Endothelial cell (in vitro differentiated cells): Measurements from ENCODE around the gene TRPT1. TPM values are rescaled to one million over a fixed set of nuclear protein-coding genes. Genes with fewer than 3 reads are reported as not detected.
A peak's percentile ranks its signal among the peaks of the same experiment; 100 is the strongest.

Source experiments
- DNase-seq: peaks from one replicate; pipeline ENCODE4 v3.0.0; 2021; ENCODE audit warnings: low spot score
- H3K27ac Mint-ChIP-seq: one replicate; pipeline ENCODE4 v1.8.0; 2021; ENCODE audit warnings: mixed read lengths, inconsistent platforms; ENCODE audit not compliant: unreplicated experiment
- H3K27me3 Mint-ChIP-seq: one replicate; pipeline ENCODE4 v1.8.0; 2021; ENCODE audit warnings: mild to moderate bottlenecking, moderate library complexity, mixed read lengths, inconsistent platforms; ENCODE audit not compliant: unreplicated experiment
- H3K36me3 Mint-ChIP-seq: one replicate; pipeline ENCODE4 v1.8.0; 2021; ENCODE audit warnings: mild to moderate bottlenecking, low read depth, mixed read lengths, inconsistent platforms; ENCODE audit not compliant: unreplicated experiment
- H3K4me1 Mint-ChIP-seq: one replicate; pipeline ENCODE4 v1.8.0; 2021; ENCODE audit warnings: mild to moderate bottlenecking, mixed read lengths, inconsistent platforms; ENCODE audit not compliant: unreplicated experiment
- H3K4me3 Mint-ChIP-seq: one replicate; pipeline ENCODE4 v1.8.0; 2021; ENCODE audit warnings: mild to moderate bottlenecking, mixed read lengths, inconsistent platforms; ENCODE audit not compliant: unreplicated experiment
- H3K9me3 Mint-ChIP-seq: one replicate; pipeline ENCODE4 v1.8.0; 2021; ENCODE audit warnings: mixed read lengths, inconsistent platforms; ENCODE audit not compliant: unreplicated experiment
- total RNA-seq: library from RNA; stranded (reverse); fragmentation: NEBNext Ultra II Directional; extraction: Animal tissue kit (Norgen Biotek cat#: 25700); gene quantifications from one replicate; pipeline ENCODE4 v1.2.1, GENCODE V29; 2021; ENCODE audit not compliant: unreplicated experiment
- TF ChIP-seq, protein P1 (sequence below): fragments of 200-600 bp; sonication (generic); IDR thresholded peaks from one replicate; pipeline ENCODE4 v1.5.0; 2021; ENCODE audit warnings: antibody characterized with exemption; ENCODE audit not compliant: unreplicated experiment

TRPT1 gene
- total RNA-seq, 1 donor from 2014 or later: 23.2 TPM

- TF ChIP-seq, protein P1, sequence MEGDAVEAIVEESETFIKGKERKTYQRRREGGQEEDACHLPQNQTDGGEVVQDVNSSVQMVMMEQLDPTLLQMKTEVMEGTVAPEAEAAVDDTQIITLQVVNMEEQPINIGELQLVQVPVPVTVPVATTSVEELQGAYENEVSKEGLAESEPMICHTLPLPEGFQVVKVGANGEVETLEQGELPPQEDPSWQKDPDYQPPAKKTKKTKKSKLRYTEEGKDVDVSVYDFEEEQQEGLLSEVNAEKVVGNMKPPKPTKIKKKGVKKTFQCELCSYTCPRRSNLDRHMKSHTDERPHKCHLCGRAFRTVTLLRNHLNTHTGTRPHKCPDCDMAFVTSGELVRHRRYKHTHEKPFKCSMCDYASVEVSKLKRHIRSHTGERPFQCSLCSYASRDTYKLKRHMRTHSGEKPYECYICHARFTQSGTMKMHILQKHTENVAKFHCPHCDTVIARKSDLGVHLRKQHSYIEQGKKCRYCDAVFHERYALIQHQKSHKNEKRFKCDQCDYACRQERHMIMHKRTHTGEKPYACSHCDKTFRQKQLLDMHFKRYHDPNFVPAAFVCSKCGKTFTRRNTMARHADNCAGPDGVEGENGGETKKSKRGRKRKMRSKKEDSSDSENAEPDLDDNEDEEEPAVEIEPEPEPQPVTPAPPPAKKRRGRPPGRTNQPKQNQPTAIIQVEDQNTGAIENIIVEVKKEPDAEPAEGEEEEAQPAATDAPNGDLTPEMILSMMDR: no peak
- H3K9me3 Mint-ChIP-seq: no peaks in the 10 kb centered on the region
- peaks cover 33% of the 10 kb centered on the region for H3K4me1 Mint-ChIP-seq
- no peak for DNase-seq
- peaks cover 19% of the 10 kb centered on the region for H3K36me3 Mint-ChIP-seq
- peak overlapping the region; percentile 36 for H3K27ac Mint-ChIP-seq
- H3K4me3 Mint-ChIP-seq: no peak overlapping the region
- H3K27me3 Mint-ChIP-seq: peaks cover 7% of the 10 kb centered on the region
Measured at GRCh38 chr11:64207256-64208085, 18.5 kb downstream of the TRPT1 start.

GRCh38 chr11:64206457-64207255, 19.3 kb downstream of the TRPT1 start, which contains the start of gene FERMT3:
FERMT3 (plus strand) TSS chr11:64206721; CDS start chr11:64207365, 644 bp downstream.
- H3K4me3 Mint-ChIP-seq: no peak within 1 kb of the TSS
- TF ChIP-seq, protein P1: no peak
- H3K4me1 Mint-ChIP-seq: peaks cover 33% of the 10 kb centered on the region
- no peak for DNase-seq
- H3K9me3 Mint-ChIP-seq: no peaks in the 10 kb centered on the region
- H3K27ac Mint-ChIP-seq: peak within 1 kb of the TSS; percentile 64
- peaks cover 20% of the 10 kb centered on the region for H3K36me3 Mint-ChIP-seq
- peaks cover 6% of the 10 kb centered on the region for H3K27me3 Mint-ChIP-seq

DNA sequence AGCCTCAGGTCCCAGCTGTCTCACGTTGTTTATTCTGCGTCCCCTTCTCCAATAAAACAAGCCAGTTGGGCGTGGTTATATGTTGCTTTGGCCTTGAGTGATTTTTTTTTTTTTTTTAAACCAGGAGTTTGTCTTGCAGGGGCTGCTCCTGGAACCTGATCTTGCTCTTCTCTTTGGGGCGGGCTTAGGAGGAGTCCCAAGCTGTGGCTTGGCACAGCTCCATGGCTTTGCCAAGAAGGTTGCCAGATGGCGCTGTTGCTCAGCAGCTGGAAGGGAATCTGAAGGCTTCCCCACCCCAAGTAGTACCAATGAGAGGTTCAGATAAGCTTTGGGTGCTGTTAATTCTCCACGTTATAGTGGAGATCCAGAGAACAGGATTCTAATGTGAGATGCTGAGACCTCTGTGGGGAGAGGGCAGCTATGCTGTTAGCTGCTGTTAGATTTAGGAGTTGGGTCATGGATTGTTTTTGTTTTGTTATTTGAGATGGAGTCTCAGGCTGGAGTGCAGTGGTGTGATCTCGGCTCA, 21.5 kb downstream of the TRPT1 start:
- peak; percentile 64 for DNase-seq
- Mint-ChIP-seq H3K36me3 (peaks cover 35% of the 10 kb centered on the region), H3K9me3 (no peaks in the 10 kb centered on the region), H3K4me1 (peaks cover 33% of the 10 kb centered on the region), H3K27ac (peak overlapping the region; percentile 54), H3K4me3 (no peak overlapping the region), H3K27me3 (peaks cover 7% of the 10 kb centered on the region)
- TF ChIP-seq, protein P1: peak; percentile 31

- DNase-seq: no peak
- H3K9me3 Mint-ChIP-seq: no peaks in the 10 kb centered on the region
- TF ChIP-seq, protein P1: no peak
- peaks cover 7% of the 10 kb centered on the region for H3K27me3 Mint-ChIP-seq
- no peak overlapping the region for H3K4me3 Mint-ChIP-seq
- peaks cover 33% of the 10 kb centered on the region for H3K4me1 Mint-ChIP-seq
- peak overlapping the region; percentile 55 for H3K27ac Mint-ChIP-seq
- H3K36me3 Mint-ChIP-seq: peaks cover 35% of the 10 kb centered on the region
Measured at GRCh38 chr11:64204080-64204440, 21.9 kb downstream of the TRPT1 start.
